Neural cell (in vitro differentiated cells): Measurements from ENCODE around the gene PIEZO1. TPM values are rescaled to one million over a fixed set of nuclear protein-coding genes. Genes with fewer than 3 reads are reported as not detected.

Experiments used
- H2AFZ ChIP-seq: fragments of 200-600, 300-800 bp; sonication (generic), shearing (Covaris generic); 2 replicates; pipeline ENCODE4 v1.6.0; 2014; ENCODE audit warnings: low read depth, mild to moderate bottlenecking, antibody characterized with exemption, low read length, moderate library complexity
- H3F3A ChIP-seq: fragments of 200-600 bp; shearing (Covaris generic); 2 replicates; pipeline ENCODE4 v1.6.1; 2016; ENCODE audit warnings: mild to moderate bottlenecking, moderate library complexity, mixed read lengths, antibody characterized with exemption, low read length; ENCODE audit not compliant: insufficient read depth, poor library complexity, severe bottlenecking
- H3K27ac ChIP-seq: fragments of 200-600, 300-800 bp; sonication (generic), shearing (Covaris generic); 2 replicates; pipeline ENCODE4 v1.5.1; 2014; ENCODE audit warnings: mild to moderate bottlenecking, low read length, moderate library complexity
- H3K27me3 ChIP-seq: fragments of 300-800, 200-600 bp; sonication (generic), shearing (Covaris generic); 2 replicates; pipeline ENCODE4 v1.6.0; 2014; ENCODE audit warnings: mild to moderate bottlenecking, low read depth, low read length, moderate library complexity; ENCODE audit not compliant: insufficient read depth
- H3K36me3 ChIP-seq: fragments of 300-800, 200-600 bp; sonication (generic), shearing (Covaris generic); 2 replicates; pipeline ENCODE4 v1.5.1; 2014; ENCODE audit warnings: mild to moderate bottlenecking, antibody characterized with exemption, low read length, moderate library complexity; ENCODE audit not compliant: insufficient read depth
- H3K4me2 ChIP-seq: fragments of 300-800, 200-600 bp; sonication (generic), shearing (Covaris generic); 2 replicates; pipeline ENCODE4 v1.6.0; 2014; ENCODE audit warnings: mild to moderate bottlenecking, low read length
- H3K4me3 ChIP-seq: fragments of 300-800, 200-600 bp; sonication (generic), shearing (Covaris generic); 2 replicates; pipeline ENCODE4 v1.5.1; 2014; ENCODE audit warnings: mild to moderate bottlenecking, low read length, moderate library complexity
- H3K79me2 ChIP-seq: fragments of 200-600 bp; shearing (Covaris generic); replicated peaks from 2 replicates; pipeline ENCODE4 v1.6.0; 2014; ENCODE audit warnings: mild to moderate bottlenecking, low read length, moderate library complexity; ENCODE audit not compliant: insufficient read depth
- H3K9ac ChIP-seq: fragments of 300-800, 200-600 bp; sonication (generic), shearing (Covaris generic); 2 replicates; pipeline ENCODE4 v1.6.1; 2016; ENCODE audit warnings: mild to moderate bottlenecking, low read length, mixed read lengths
- H3K9me2 ChIP-seq: fragments of 200-600 bp; shearing (Covaris generic); 2 replicates; pipeline ENCODE4 v1.6.1; 2016; ENCODE audit warnings: mild to moderate bottlenecking, low read length, mixed read lengths; ENCODE audit not compliant: insufficient read depth
- H3K9me3 ChIP-seq: fragments of 200-600, 300-800 bp; sonication (generic), shearing (Covaris generic); 2 replicates; pipeline ENCODE4 v1.6.1; 2016; ENCODE audit warnings: mild to moderate bottlenecking, mixed run types, low read length, moderate library complexity, mixed read lengths
- H4K20me1 ChIP-seq: fragments of 200-600 bp; shearing (Covaris generic); 2 replicates; pipeline ENCODE4 v1.6.1; 2016; ENCODE audit warnings: mild to moderate bottlenecking, mixed run types; ENCODE audit not compliant: insufficient read depth
- CTCF ChIP-seq: fragments of 450-650 bp; IDR thresholded peaks from 2 replicates; pipeline ENCODE4 v1.5.1; 2014; ENCODE audit warnings: antibody characterized with exemption, mild to moderate bottlenecking, moderate library complexity; ENCODE audit not compliant: poor library complexity, severe bottlenecking
- EP300 ChIP-seq: fragments of 450-650 bp; conservative IDR thresholded peaks from 2 replicates; pipeline ENCODE4 v1.6.1; 2014; ENCODE audit warnings: antibody characterized with exemption, mild to moderate bottlenecking, moderate library complexity; ENCODE audit not compliant: poor library complexity, severe bottlenecking
- EZH2 ChIP-seq: fragments of 200-600, 300-800 bp; shearing (Covaris generic), sonication (generic); IDR thresholded peaks from 2 replicates; pipeline ENCODE4 v1.6.1; 2014; ENCODE audit warnings: antibody characterized with exemption, low read length, borderline replicate concordance, mild to moderate bottlenecking; ENCODE audit not compliant: insufficient read depth, poor library complexity, severe bottlenecking
- MXI1 ChIP-seq: fragments of 450-650 bp; conservative IDR thresholded peaks from 2 replicates; pipeline ENCODE4 v1.6.1; 2014; ENCODE audit warnings: antibody characterized with exemption, mild to moderate bottlenecking; ENCODE audit not compliant: poor library complexity, severe bottlenecking
- POLR2AphosphoS5 ChIP-seq: IDR thresholded peaks from 2 replicates; pipeline ENCODE4 v1.6.1; 2012
- RAD21 ChIP-seq: fragments of 450-650 bp; conservative IDR thresholded peaks from 2 replicates; pipeline ENCODE4 v1.6.1; 2014; ENCODE audit warnings: antibody characterized with exemption, mild to moderate bottlenecking, moderate library complexity
- REST ChIP-seq: IDR thresholded peaks from 2 replicates; pipeline ENCODE4 v1.6.1; 2012; ENCODE audit warnings: borderline replicate concordance
- SMC3 ChIP-seq: fragments of 450-650 bp; conservative IDR thresholded peaks from 2 replicates; pipeline ENCODE4 v1.6.1; 2014; ENCODE audit warnings: antibody characterized with exemption, mild to moderate bottlenecking, moderate library complexity; ENCODE audit not compliant: poor library complexity
- TAF1 ChIP-seq: IDR thresholded peaks from 2 replicates; pipeline ENCODE4 v1.6.1; 2012; ENCODE audit warnings: low read depth
- polyA plus RNA-seq: library from polyadenylated mRNA; depleted of rRNA; stranded (reverse); fragments of >200 nt; gene quantifications from 2 replicates; pipeline ENCODE4 v1.2.3, GENCODE V29; 2014

PIEZO1 gene
- polyA plus RNA-seq, 1 donor from 2014 or later = not detected

GRCh38 chr16:88721236-88721635, 63.8 kb downstream of the PIEZO1 start:
- Histone ChIP-seq H3K27ac (no peak overlapping the region), H3K9me2 (no peaks in the 10 kb centered on the region), H3K4me2 (no peak overlapping the region), H3K9me3 (no peaks in the 10 kb centered on the region), H3K36me3 (no peaks in the 10 kb centered on the region), H3K27me3 (no peaks in the 10 kb centered on the region), H2AFZ (no peak overlapping the region), H3K79me2 (no peaks in the 10 kb centered on the region), H3K4me3 (no peak overlapping the region), H3K9ac (no peak overlapping the region), H3F3A (no peaks in the 10 kb centered on the region), H4K20me1 (no peaks in the 10 kb centered on the region)
- TF ChIP-seq REST = no peak
- no peak for TF ChIP-seq EZH2
- TF ChIP-seq EP300 = no peak
- TF ChIP-seq MXI1 = no peak
- TF ChIP-seq SMC3 = no peak
- TF ChIP-seq CTCF = no peak
- TF ChIP-seq RAD21 = no peak
- no peak for TF ChIP-seq TAF1
- no peak for TF ChIP-seq POLR2AphosphoS5

- H3K79me2 ChIP-seq = no peaks in the 10 kb centered on the region
- H3K9ac ChIP-seq = no peak overlapping the region
- no peak overlapping the region for H2AFZ ChIP-seq
- no peaks in the 10 kb centered on the region for H3F3A ChIP-seq
- no peaks in the 10 kb centered on the region for H3K9me2 ChIP-seq
- no peaks in the 10 kb centered on the region for H3K36me3 ChIP-seq
- no peak overlapping the region for H3K4me3 ChIP-seq
- H3K27ac ChIP-seq = no peak overlapping the region
- TF ChIP-seq REST (no peak), EP300 (no peak), POLR2AphosphoS5 (no peak), MXI1 (no peak), SMC3 (no peak), CTCF (no peak), RAD21 (no peak), TAF1 (no peak), EZH2 (no peak)
- no peaks in the 10 kb centered on the region for H4K20me1 ChIP-seq
- no peaks in the 10 kb centered on the region for H3K9me3 ChIP-seq
- H3K4me2 ChIP-seq = no peak overlapping the region
- no peaks in the 10 kb centered on the region for H3K27me3 ChIP-seq
These were observed 64.5 kb downstream of the PIEZO1 start for GRCh38 chr16:88720396-88720970.
